DMS53 (cell line): ENCODE results near the gene MCTP2.

Experiments used
- DNase-seq: peaks from one replicate; lab custom pipeline; 2025; lab: John Stamatoyannopoulos, UW

Gene MCTP2

GRCh38 chr15:94398001-94398400 lies 166.6 kb downstream of the MCTP2 start:
- no peak for DNase-seq

DNA sequence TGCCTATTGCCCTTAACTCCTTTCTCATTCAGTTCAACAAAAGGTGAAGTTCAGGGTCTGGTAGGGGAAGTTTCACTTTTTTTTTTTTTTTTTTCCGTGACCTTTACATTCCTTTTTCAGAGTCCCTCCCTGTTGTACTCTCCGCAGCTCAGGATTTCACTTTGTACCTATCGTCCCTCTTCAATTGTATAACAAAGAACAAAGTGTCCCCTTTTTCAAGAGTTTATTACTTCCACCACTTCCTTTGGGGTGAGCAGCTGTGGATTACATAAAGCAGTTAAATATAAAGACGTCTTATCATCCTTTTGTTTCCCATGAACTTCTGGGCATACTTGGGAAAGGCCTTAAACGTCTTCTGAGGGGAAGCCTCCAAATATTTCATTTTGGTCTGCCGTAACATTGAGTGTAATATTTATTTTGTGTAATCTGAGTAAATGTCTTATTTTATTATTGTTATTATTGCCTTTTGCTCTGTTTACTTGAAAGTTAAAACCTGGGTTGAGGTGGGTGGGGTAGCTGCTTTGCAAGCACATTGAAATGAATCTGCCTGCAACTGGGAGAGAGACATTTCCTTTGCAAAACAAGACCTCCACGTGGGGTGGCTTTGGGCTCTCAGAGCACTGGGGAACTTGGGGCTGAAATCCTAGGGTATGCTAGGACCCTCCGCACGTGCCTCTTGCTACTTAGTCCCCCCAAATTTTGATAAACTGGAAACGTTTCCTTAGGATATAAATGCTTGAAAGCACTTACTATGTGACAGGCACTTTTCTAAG lies 169.4 kb downstream of the MCTP2 start:
- DNase-seq = no peak

- DNase-seq = no peak
Observed at GRCh38 chr15:94403331-94403730, 172.0 kb downstream of the MCTP2 start.

DNA sequence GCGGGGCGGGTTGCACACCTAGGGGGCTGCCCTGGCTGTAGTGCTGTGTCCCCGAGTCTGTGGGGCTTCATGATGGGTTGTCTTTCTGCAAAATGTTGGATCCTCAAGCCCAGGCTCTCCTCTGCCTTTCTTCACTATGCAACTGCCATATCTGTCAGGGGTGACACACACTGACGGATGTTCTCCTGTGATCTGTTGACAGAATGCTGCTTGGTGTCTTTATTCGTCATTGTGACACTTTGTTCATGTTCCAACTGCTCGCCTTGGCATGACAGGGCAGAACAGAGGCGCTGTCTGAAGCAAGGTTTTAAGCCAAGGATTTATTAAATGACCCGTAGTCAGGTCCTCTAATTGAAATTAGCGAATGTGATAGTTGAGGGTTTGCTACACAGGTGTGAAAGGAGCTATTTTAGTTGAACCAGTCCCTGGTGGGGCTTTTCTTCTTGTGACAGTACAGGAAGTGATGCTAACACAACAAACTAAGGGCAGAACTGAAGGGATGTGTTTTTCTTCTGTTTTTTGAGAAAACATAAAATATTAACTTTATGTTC lies 173.4 kb downstream of the MCTP2 start:
- no peak for DNase-seq

- no peak for DNase-seq
Observed at GRCh38 chr15:94411285-94411684, 179.9 kb downstream of the MCTP2 start.

- DNase-seq = no peak
Observed at GRCh38 chr15:94411846-94412245, 180.5 kb downstream of the MCTP2 start.

DNA sequence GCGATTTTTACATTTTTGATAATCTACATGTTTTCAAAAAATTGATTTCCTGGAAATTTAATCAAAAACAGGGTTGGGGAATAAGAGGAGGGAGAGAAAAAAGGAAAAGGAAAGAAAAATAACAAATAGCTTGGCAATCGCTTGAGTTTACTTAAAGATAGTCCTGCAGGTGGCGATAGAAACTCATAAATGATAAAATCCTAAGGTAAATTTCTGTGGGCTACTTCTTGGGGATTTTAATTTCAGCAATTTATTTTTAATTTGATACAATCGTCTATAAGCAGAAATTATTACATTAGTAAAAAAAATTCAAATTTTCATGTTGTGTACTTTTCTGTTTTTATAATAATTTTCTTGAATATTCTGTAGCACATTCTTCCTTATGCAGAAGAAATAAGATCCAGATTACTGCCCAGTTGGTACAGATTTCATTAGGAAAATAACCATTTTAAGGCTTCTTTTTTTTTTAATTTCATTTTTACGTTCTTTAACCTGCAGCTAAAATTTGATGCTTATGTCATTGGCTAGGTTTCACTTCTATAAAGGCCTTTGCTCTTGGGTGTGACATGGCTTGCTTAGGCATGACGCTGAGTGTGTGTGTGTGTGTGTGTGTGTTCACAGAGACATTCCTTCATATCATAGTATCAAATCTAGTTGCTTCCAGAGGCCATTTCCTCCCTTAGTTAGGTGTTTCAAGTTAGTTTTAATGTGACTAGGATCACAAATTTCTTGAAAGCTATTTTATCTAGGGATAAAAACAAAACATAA lies 181.8 kb downstream of the MCTP2 start:
- peak; percentile 35 for DNase-seq

- no peak for DNase-seq
Observed at GRCh38 chr15:94414916-94415315, 183.6 kb downstream of the MCTP2 start.

DNA sequence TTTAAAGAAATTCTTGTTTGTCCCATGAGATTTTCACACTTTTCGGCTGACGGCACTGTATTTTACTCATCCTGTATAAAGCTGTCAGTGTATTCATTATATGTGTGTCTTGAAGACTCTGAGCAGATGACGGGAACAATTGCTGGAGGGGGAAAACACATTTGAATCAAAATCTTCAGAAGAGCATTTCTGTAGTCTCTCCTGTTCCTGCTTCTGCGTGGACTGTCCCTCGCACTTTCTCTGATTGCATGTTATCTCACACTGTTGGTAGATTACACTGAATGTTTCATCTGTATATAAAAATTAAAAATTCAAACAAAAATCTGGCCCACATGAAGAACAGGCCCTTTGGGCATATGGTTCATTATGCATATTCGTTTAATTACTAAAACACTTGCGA lies 184.9 kb downstream of the MCTP2 start:
- no peak for DNase-seq

- DNase-seq = no peak
Observed at GRCh38 chr15:94416820-94417219, 185.5 kb downstream of the MCTP2 start.

GRCh38 chr15:94417501-94418293 lies 186.3 kb downstream of the MCTP2 start:
- no peak for DNase-seq

DNA sequence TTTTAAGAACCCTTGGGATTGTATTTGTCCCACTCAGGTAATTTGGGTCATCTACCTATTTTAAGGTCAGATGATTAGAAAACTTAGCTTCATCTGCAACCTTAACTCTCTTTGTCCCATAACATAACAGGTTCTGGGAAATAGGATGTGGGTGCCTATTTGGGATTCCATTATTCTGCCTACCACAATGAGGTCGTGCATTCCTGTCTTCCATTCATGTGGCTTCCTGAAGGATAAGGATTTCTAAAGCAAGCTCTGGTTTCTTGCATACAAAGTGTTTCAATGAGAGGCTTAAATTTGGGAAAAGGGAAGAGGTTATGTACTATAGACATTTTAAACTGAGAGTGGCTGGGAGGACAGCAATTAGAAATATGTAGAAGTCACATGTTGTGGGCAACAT lies 190.3 kb downstream of the MCTP2 start:
- DNase-seq = no peak

- DNase-seq = no peak
Observed at GRCh38 chr15:94432279-94432678, 200.9 kb downstream of the MCTP2 start.

- no peak for DNase-seq
Observed at GRCh38 chr15:94439158-94439557, 207.8 kb downstream of the MCTP2 start.

DNA sequence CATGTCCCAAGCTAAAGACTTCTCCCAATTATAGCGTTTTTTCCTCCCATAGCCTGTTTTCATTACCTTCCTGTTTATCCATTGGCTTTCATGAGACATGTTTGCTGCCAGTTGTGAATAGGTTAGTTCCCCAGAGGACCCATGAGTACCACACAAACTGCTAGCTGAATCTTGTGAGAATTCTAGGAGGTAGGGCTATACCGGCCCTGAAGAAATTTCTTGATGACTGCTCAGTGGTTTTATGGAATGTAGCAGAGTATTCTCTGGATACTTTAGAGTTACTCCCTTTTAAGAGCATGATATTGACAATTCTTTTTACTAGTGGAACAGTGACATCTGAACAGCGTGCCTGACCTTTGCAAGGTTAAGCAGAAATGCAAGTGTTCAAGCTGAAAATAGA lies 210.4 kb downstream of the MCTP2 start:
- DNase-seq = no peak

- no peak for DNase-seq
Observed at GRCh38 chr15:94442480-94442879, 211.1 kb downstream of the MCTP2 start.

DNA sequence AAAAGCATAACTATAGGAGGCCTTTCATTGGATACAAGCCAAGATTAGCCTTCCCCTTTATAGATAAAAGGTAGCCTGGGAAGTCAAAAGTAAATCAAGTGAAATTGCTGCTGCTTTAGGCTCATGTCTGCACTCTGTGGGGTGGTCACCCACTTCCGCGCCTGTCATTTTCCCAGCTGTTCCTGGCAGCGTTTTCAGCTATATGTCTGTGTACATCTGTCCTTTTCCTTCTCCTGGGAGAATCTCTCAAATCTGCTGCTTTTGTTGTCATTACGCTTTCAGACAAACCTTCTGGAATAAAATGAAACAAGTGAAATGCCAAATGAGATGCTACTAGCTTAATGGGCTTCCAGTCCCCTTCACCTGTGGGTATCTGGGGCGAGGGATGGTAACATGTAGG lies 211.8 kb downstream of the MCTP2 start:
- DNase-seq = no peak

- no peak for DNase-seq
Observed at GRCh38 chr15:94445566-94446160, 214.3 kb downstream of the MCTP2 start.

DNA sequence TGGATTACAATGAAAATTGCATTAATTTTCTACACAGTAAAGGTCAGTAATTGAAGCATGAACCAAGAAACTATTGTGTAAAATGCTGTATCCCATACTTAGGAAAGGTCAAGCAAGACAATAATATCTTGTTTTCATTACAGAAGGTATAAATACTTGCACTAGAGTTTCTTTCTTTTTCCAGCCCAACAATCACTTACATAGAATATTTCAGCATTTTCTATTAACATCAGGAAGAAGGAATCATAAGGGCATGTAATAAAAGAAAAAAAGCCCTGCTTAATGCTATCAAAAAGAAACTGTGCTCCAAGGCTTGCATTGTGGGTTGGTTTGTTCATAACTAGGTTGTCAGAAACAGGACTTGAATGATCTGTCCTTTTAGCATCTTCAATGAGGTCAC lies 215.1 kb downstream of the MCTP2 start:
- no peak for DNase-seq

GRCh38 chr15:94451466-94451865 lies 220.1 kb downstream of the MCTP2 start:
- no peak for DNase-seq

GRCh38 chr15:94453227-94453988 lies 222.0 kb downstream of the MCTP2 start:
- no peak for DNase-seq
